Stimulated activated CD4-positive, alpha-beta T cell treated with anti-CD3 and anti-CD28 coated beads, Interleukin-15, amount 100 ng/mL, for 24 hours (primary cell): ENCODE measurements around the gene CTIF.

ENCODE experiments used
- DNase-seq: peaks from one replicate; pipeline ENCODE4 v3.0.0-alpha.2; 2020

CTIF gene

DNA sequence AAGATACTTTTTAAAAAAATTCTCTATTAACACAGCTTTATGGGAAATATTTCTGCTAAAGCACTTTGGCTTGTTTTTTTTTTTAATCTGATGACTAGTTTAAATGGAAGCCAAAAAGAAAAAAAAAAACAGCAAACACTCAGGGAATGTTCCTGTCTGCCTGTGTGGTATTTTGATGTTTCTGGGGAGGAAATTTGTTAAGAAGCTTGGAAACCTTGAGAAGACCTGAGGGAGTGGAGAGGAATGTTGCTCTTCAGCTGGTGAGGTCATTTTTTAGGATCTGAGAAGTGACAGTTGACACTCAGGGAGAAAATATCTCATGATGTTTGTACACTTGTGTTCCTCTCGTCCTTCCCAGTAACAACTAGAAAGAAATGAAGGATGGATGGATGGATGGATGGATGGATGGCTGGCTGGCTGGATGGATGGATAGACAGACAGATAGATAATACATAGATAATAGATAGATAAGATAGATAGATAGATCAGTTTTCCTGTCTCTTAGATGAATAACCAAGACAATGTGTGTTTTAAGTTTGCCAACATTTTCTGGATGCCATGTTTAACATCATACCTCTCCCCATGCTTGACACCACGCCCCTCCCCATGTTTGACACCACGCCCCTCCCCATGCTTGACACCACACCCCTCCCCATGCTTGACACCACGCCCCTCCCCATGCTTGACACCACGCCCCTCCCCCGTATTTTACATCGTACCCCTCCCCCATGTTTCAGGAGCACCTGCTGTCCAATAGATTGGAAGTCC is 84.8 kb downstream of the CTIF start:
- no peak for DNase-seq

DNA sequence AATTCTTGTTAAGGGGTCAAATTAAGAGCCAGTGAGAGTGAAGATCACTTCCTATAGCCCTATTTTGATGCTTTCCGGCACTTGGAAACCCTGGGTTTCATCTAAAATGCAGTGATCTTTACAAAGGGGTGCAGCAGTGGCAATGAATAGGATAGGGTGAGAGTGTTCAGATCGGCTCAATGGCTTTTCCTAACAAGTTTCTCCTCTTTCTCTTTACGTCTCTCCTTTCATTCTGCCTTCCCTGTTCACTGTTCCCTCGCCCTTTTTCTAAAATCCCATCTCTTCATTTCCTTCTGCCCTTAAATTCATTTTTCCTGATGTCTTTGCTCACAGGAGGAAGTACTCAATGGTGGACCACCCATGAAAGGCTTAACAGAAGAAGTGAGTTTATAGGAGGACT is 86.0 kb downstream of the CTIF start:
- DNase-seq: no peak

DNA sequence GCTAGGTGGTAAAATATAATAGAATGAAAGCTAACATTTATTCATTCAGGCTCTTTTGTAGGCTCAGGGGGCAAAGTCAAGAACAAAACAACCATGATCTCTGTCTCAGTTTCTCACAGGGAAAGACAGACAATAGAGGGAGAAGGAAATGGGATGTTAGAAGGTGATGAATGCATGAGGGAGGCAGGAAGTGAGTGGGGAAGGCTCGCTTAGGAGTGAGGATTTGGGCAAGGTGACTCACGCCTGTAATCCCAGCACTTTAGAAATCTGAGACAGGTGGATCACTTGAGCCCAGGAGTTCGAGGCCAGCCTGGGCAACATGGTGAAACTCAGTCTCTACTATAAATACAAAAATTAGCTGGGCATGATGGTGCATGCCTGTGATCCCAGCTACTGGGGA is 88.4 kb downstream of the CTIF start:
- no peak for DNase-seq

DNA sequence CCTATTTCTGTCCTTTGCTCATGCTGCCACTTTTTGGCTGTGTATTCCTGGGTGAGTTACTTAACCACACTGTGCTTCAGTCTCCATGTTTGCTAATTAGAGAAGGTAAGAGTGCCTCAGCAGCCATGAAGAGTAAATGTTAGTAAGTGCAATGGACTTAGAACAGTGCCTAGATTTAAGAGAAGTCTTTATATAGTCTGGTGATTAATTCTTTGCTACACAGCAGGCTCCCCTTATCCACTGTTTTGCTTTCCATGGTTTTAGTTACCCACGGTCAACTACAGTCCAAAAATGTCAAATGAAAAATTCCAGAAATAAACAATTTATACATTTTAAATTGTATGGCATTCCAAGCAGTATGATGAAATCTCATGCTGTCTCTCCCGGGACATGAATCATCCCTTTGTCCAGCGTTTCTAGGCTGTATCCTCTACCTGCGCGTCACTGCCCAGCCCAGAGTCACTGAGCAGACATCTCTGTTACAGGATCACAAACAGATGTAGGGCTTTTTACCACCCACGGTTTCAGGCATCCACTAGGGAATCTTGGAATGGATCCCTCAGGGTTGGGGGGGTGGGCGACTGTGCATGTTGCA is 91.0 kb downstream of the CTIF start:
- DNase-seq: no peak

DNA sequence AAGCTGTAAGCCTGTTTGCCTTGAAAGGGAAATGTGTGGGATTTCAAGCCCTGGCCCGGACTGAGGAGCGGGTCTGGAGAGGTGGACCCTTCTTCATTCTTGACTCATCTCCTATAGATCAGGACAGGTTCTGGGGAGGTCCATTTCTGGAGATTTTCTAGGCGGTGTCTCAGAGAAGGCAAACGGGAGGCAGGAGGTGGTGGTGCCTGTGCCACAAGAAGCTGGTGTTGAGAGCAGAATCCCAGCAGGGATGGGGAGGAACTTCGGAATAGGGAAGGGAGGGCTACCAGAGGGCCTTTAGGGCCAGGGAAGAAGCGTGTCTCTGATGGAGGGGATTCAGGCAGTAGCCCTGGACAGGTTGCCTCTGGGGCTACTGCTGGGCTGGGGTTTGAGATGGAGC is 93.0 kb downstream of the CTIF start:
- DNase-seq: no peak

GRCh38 chr18:48632676-48633257 is 93.9 kb downstream of the CTIF start:
- DNase-seq: no peak

- no peak for DNase-seq
Observed at GRCh38 chr18:48634491-48634890, 95.7 kb downstream of the CTIF start.

- DNase-seq: no peak
Observed at GRCh38 chr18:48634975-48635374, 96.1 kb downstream of the CTIF start.

DNA sequence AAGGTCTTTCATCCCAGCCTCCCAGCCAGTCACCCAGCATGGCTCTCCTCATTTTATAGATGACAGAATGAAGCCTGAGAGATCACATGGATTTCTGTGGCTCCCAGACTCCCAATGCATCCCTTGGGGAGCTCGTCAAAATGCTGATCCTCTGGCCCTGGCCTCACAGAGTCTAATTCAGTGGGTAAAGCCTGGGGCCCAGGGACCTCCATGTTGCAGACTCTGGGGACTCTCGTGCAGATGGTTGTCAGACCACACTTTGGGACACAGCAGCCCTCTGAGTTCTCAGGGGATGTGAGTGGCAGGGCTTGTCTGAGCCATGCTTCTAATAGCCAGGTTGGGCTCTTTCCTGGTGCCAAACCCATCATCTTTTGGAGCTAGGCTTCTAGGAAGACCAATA is 97.0 kb downstream of the CTIF start:
- DNase-seq: no peak

DNA sequence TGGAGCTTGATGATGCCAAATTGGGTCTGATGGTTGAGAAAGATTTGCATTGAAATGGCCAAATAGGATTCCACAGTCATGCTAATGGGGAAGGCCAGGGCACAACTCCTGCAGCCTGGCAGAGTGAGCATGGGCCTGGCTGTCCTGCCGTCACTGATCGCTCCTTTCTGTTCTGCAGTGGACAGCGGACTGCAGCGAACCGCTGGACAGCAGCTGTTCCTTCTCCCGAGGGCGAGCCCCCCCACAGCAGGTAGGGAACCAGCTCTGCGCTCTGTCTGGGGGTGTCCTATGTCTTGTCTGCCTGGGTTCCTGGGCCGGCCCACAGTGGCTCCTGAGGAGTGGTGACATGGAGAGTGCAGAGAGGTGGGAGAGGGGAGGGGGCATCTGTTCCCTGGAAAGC is 97.6 kb downstream of the CTIF start:
- DNase-seq: no peak

DNA sequence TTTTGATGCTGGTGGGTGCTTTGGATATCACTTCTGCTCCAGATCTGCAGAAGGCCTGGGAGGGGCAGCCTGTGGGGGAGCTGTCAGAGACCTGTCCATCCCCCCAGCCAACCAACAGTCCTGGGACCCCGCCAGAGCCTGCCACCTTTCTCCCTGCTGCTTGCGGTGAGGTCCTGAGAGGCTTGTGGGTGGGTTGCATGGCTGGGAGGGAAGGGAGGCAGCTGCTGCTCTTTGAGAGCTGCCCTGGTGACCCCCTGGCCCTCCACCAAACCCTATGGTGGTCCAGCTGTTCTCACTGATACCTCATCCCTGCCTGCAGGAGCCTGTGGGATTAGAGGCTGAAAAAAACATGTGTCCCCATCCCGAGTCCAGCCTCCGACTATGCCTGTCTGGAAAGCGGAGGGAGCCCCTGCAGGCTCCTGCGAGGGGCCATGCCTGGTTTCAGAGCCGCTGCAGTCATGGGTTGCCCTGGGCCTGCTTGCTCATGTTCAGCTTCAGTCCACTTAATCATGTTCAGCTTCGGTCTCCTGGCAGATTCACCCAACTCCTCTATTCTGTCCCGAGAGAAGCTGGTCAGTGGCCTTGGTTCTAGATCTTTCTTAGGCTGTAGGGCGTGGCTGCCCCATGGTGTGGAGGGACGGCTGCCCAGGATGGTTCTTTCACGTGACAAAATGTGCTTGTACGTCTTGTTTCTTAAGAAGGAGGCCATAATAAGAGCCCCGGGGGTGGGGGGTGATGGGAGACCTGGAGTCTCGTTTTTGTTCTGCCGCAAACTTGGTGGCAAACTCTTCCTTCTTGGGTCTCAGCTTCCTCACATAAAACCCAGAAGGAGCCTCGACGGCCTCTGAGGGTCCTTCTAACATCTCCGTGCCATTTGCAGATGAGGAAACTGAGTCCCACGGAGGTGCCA is 98.5 kb downstream of the CTIF start:
- no peak for DNase-seq

GRCh38 chr18:48638451-48638850 is 99.6 kb downstream of the CTIF start:
- DNase-seq: no peak

- DNase-seq: no peak
Observed at GRCh38 chr18:48638896-48639771, 100.3 kb downstream of the CTIF start.

DNA sequence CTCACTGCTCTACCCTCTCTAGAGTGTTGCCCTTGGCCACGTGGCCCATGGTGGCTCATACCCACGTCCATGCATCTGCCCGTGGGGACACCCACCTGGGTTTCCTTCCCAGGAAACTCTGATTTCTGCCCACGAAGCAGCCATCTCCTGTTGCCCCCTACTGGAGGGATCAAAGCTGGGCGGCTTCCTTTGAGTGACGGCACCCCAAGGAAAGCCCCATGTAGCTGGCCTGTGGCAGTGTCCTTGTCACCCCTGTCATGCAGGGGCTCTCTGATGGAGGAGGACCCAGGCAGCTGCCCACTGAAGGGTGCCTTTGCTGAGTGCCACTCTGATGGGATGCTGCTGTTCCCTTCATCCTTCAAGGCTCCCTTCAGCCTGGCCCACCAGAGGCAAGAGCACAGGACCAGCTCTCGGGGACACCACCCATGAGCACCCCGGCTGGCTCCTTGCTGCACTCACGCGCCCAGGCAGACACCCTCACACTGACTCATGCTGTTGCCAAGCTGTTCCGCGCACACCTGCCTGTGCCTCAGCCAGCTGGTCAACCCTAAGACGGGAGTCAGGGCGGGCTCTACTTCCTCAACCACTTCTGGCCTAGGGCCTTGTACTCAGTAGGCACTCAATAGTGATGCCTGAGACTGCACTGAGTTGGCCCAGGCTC is 101.1 kb downstream of the CTIF start:
- no peak for DNase-seq

- DNase-seq: no peak
Observed at GRCh38 chr18:48640566-48641270, 101.9 kb downstream of the CTIF start.

GRCh38 chr18:48641981-48642380 is 103.2 kb downstream of the CTIF start:
- no peak for DNase-seq

DNA sequence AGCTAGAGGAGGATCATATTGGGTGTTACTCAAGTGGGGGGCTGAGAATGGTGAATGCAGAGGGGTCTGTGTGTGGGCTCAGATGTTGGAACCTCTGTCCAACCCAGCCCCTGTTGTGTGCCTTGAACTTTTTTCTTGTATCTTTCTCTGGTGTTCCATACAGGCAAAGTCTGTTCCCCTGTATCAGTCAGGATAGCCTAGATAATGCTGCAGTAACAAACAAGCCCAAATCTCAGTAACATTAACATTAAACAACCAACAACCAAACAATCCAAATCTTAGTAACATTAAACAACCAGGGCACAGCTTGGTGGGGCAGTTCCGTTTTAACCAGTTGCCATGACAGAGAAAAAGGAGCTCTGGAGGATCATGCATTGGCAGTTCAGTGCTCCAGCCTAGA is 103.7 kb downstream of the CTIF start:
- no peak for DNase-seq

DNA sequence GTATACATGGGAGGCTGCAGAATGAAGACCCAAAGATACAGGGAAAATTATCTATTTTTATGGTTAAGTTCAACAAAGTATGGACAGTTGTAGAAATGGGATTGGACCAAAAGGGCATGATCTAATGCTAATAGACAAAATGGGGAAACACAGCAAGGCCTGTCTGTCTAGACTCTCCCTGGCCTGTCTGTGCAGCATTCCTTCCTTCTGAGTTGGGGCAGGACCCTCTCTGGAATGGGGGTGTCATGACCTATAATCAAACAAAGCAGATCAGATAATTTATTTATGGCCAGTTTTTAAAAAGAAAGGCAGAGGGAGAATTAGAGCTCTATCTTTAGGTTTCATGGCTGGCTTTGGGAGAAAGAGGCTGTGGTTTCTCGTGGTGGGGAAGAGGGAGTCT is 104.4 kb downstream of the CTIF start:
- no peak for DNase-seq

- DNase-seq: no peak
Observed at GRCh38 chr18:48644029-48644428, 105.2 kb downstream of the CTIF start.

DNA sequence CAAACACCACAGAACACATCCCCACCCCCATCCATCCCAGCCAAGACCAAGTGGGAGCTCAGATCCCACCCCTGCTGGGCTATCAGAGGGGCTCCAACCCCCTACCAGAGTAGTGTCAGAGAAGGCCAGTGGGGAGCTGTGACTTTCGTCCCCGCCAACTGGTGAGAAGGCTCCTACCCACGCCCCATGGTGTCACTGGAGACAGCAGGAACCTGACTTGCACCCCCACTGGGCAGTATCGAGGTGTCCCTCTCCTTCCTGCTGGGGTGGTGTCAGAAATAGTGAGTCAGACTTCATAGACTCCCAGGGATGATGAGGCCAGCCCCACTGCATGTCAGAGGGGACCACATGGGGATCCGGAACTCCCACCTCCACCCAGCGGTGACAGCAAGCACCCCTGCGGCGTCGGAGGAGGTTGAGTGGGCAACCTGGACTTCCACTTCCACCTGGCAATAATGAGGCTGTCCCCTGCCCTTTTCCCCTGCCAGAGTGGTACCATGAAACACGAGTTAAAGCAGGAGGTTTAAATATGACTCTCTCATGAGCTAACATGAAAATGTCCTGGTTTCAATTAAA is 106.7 kb downstream of the CTIF start:
- DNase-seq: no peak

DNA sequence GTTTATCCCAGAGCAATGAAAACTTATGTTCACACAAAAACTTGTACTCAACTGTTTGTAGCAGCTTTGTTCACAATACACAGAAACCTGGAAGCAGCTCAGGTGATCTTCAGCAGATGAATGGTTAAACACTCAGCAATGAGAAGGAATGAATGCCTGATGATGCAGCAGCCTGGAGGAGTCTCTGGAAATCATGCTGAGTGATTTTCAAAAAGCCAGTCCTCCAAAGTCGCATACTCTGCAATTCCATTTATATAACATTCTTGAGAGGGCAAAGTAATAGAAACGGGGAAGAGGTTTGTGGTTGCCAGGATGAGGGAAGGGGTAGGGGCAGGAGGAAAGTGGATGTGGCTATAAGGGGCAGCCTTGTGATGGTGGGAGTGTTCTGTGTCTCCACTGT is 108.1 kb downstream of the CTIF start:
- no peak for DNase-seq
